WERI-Rb-1 (cell line): ENCODE measurements around the gene NFASC.
A peak's percentile ranks its signal among the peaks of the same experiment; 100 is the strongest.

ENCODE experiments used
- DNase-seq: peaks from one replicate; pipeline ENCODE4 v3.0.0-alpha.2; 2020
- H3K27ac ChIP-seq: fragments of 250-450 bp; sonication (Bioruptor Pico); 2 replicates; pipeline ENCODE4 v1.5.1; 2020; ENCODE audit warnings: mild to moderate bottlenecking, moderate library complexity
- H3K27me3 ChIP-seq: fragments of 250-450 bp; sonication (Bioruptor Pico); 2 replicates; pipeline ENCODE4 v1.5.1; 2021; ENCODE audit warnings: mild to moderate bottlenecking, low read depth, moderate library complexity; ENCODE audit not compliant: insufficient read depth, severe bottlenecking
- H3K36me3 ChIP-seq: fragments of 250-450 bp; sonication (Bioruptor Pico); 2 replicates; pipeline ENCODE4 v1.5.1; 2020; ENCODE audit warnings: mild to moderate bottlenecking, moderate library complexity
- H3K4me3 ChIP-seq: 2 replicates; pipeline ENCODE4 v1.5.1; 2011; ENCODE audit warnings: low read depth, mild to moderate bottlenecking, control low read depth, low read length
- H3K9me3 ChIP-seq: fragments of 250-450 bp; sonication (Bioruptor Pico); 2 replicates; pipeline ENCODE4 v1.5.1; 2021; ENCODE audit warnings: mild to moderate bottlenecking, moderate library complexity; ENCODE audit not compliant: severe bottlenecking
- CTCF ChIP-seq: IDR thresholded peaks from 2 replicates; pipeline ENCODE4 v1.5.1; 2011; ENCODE audit warnings: low read depth, mild to moderate bottlenecking, control low read depth, inconsistent platforms, low read length

NFASC gene

GRCh38 chr1:204829133-204829825, 41.4 kb upstream of the NFASC start:
- Histone ChIP-seq H3K27ac (no peak overlapping the region), H3K27me3 (no peaks in the 10 kb centered on the region), H3K36me3 (no peaks in the 10 kb centered on the region), H3K4me3 (peak overlapping the region; percentile 54), H3K9me3 (no peaks in the 10 kb centered on the region)
- peak; percentile 7; the same call in 1 of the 2 replicates for TF ChIP-seq CTCF
- DNase-seq: peak; percentile 67

- DNase-seq: no peak
These were observed 39.9 kb upstream of the NFASC start for GRCh38 chr1:204830747-204831146.

GRCh38 chr1:204831186-204831585, 39.5 kb upstream of the NFASC start:
- no peaks in the 10 kb centered on the region for H3K27me3 ChIP-seq

More at GRCh38 chr1:204830747-204831146, 39.9 kb upstream of the NFASC start:
- H3K9me3 ChIP-seq: no peaks in the 10 kb centered on the region
- H3K27ac ChIP-seq: no peak overlapping the region
- H3K36me3 ChIP-seq: peaks cover 12% of the 10 kb centered on the region
- TF ChIP-seq CTCF: no peak
- H3K27me3 ChIP-seq: no peaks in the 10 kb centered on the region
- no peak overlapping the region for H3K4me3 ChIP-seq

GRCh38 chr1:204834336-204834735, 36.3 kb upstream of the NFASC start:
- H3K27me3 ChIP-seq: no peaks in the 10 kb centered on the region
- no peaks in the 10 kb centered on the region for H3K9me3 ChIP-seq
- no peak overlapping the region for H3K4me3 ChIP-seq
- no peak overlapping the region for H3K27ac ChIP-seq
- no peak for TF ChIP-seq CTCF
- peaks cover 14% of the 10 kb centered on the region for H3K36me3 ChIP-seq
- DNase-seq: peak; percentile 79

More at GRCh38 chr1:204831186-204831585, 39.5 kb upstream of the NFASC start:
- no peak overlapping the region for H3K27ac ChIP-seq
- no peak overlapping the region for H3K4me3 ChIP-seq
- H3K9me3 ChIP-seq: no peaks in the 10 kb centered on the region
- peaks cover 14% of the 10 kb centered on the region for H3K36me3 ChIP-seq
- no peak for TF ChIP-seq CTCF
- no peak for DNase-seq

- peak; percentile 15 for DNase-seq
These were observed 35.9 kb upstream of the NFASC start for GRCh38 chr1:204834752-204835151.

More at GRCh38 chr1:204834752-204835151, 35.9 kb upstream of the NFASC start:
- TF ChIP-seq CTCF: peak; percentile 29; the same call in 1 of the 2 replicates
- H3K36me3 ChIP-seq: peaks cover 14% of the 10 kb centered on the region
- no peak overlapping the region for H3K4me3 ChIP-seq
- no peak overlapping the region for H3K27ac ChIP-seq
- H3K9me3 ChIP-seq: no peaks in the 10 kb centered on the region
- no peaks in the 10 kb centered on the region for H3K27me3 ChIP-seq
